ENCODE measurements around the gene SLC39A13.

The SLC39A13 gene

DNA sequence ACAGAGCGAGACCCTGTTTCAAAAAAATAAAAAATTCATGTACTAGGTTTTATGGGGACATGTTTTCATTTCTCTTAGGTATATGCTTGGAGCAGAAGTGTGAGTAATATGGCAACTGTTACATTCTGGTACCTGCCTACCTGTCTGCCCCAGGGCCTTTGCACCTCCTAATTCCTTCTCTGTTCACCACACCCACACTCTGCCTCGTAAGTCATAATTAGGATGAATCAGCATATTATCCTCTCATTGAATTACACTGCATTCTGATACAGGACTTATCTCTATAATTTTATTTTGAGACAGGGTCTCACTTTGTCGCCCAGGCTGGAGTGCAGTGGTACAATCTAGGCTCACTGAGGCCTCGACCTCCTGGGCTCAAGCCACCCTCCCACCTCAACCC is 43.6 kb downstream of the SLC39A13 start:
- no peak for TF ChIP-seq POLR2AphosphoS5 (IDR thresholded peaks at IDR 0.05; ENCODE audit: low read depth, low read length)
- TF ChIP-seq, protein P1, sequence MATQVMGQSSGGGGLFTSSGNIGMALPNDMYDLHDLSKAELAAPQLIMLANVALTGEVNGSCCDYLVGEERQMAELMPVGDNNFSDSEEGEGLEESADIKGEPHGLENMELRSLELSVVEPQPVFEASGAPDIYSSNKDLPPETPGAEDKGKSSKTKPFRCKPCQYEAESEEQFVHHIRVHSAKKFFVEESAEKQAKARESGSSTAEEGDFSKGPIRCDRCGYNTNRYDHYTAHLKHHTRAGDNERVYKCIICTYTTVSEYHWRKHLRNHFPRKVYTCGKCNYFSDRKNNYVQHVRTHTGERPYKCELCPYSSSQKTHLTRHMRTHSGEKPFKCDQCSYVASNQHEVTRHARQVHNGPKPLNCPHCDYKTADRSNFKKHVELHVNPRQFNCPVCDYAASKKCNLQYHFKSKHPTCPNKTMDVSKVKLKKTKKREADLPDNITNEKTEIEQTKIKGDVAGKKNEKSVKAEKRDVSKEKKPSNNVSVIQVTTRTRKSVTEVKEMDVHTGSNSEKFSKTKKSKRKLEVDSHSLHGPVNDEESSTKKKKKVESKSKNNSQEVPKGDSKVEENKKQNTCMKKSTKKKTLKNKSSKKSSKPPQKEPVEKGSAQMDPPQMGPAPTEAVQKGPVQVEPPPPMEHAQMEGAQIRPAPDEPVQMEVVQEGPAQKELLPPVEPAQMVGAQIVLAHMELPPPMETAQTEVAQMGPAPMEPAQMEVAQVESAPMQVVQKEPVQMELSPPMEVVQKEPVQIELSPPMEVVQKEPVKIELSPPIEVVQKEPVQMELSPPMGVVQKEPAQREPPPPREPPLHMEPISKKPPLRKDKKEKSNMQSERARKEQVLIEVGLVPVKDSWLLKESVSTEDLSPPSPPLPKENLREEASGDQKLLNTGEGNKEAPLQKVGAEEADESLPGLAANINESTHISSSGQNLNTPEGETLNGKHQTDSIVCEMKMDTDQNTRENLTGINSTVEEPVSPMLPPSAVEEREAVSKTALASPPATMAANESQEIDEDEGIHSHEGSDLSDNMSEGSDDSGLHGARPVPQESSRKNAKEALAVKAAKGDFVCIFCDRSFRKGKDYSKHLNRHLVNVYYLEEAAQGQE (IDR thresholded peaks at IDR 0.05; ENCODE audit: insufficient read depth in 1 of 2, low read depth in 2 of 2, low read length in 2 of 2): no peak
- no peak for TF ChIP-seq TAF1 (IDR thresholded peaks at IDR 0.05; ENCODE audit: borderline replicate concordance, insufficient read depth, low read length)
- TF ChIP-seq SIN3A (IDR thresholded peaks at IDR 0.05; ENCODE audit: borderline replicate concordance, insufficient read depth, low read length): no peak
- TF ChIP-seq FOXP2 (optimal IDR thresholded peaks at IDR 0.05; ENCODE audit: borderline replicate concordance, extremely low read depth, extremely low read length, insufficient read depth): no peak

DNA sequence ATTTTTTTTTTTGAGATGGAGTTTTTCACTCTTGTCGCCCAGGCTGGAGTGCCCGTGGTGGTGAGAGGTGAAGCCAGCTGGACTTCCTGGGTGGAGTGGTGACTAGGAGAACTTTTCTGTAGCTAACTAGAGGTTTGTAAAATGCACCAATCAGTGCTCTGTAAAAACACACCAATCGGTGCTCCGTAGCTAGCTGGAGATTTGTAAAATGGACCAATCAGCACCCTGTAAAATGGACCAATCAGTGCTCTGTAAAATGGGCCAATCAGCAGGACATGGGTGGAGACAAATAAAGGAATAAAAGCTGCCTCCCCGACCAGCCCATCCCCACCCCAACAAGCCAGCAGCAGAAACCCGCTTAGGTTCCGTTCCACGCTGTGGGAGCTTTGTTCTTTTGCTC is 45.0 kb downstream of the SLC39A13 start:
- no peak for TF ChIP-seq TAF1 (IDR thresholded peaks at IDR 0.05; ENCODE audit: borderline replicate concordance, insufficient read depth, low read length)
- TF ChIP-seq, protein P1 (IDR thresholded peaks at IDR 0.05; ENCODE audit: insufficient read depth in 1 of 2, low read depth in 2 of 2, low read length in 2 of 2): no peak
- TF ChIP-seq POLR2AphosphoS5 (IDR thresholded peaks at IDR 0.05; ENCODE audit: low read depth, low read length): no peak
- TF ChIP-seq SIN3A (IDR thresholded peaks at IDR 0.05; ENCODE audit: borderline replicate concordance, insufficient read depth, low read length): no peak
- TF ChIP-seq FOXP2 (optimal IDR thresholded peaks at IDR 0.05; ENCODE audit: borderline replicate concordance, extremely low read depth, extremely low read length, insufficient read depth): no peak

DNA sequence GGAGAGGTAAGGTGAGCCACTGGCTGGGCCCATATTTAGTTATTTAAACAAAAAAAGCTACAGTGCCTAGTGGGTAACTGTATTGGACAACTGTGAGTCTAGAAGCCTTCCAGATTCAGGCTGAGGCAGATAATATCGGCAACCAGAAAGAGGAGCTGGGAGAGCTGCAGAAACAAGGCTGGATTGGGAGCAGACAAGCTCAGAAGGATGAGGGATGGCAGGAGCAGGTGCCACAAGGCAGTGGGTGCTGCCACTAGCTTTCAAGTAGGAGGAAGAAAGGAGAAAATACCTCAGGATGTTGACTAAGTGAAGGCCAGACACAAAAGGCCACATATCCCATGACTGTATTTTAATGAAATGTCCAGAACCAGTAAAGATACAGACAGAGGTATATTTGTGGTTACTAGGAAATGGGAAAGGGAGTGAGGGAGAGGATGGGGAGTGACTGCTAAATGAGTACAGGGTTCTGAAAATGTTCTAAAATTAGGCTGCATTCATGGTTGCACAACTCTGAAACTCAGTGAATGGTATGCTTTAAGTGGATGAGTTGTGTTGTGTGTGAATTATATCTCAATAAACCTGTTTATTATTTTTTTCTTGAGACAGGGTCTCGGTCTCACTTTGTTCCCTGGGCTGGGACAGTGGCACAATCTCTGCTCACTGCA is 52.3 kb downstream of the SLC39A13 start:
- TF ChIP-seq SIN3A (IDR thresholded peaks at IDR 0.05; ENCODE audit: borderline replicate concordance, insufficient read depth, low read length): no peak

DNA sequence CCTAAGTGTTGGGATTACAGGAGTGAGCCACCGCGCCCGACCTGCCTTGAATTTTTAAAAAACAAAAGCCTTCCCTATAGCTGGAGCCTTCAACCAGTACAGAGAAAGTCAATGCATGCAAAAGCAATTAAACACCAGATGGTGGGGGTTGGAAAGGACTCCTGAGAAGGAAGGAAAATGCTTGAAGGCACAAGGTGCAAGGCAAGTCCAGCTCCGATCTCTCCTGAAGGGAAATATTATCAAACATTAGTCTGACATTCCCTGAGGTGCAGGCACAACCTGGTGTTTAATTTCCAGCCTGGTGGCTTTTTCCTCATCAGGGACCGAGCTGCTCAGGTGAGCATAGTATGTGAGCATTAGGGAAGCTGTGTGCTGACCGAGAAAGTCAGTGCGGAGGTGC is 53.5 kb downstream of the SLC39A13 start:
- TF ChIP-seq POLR2AphosphoS5 (IDR thresholded peaks at IDR 0.05; ENCODE audit: low read depth, low read length) (no peak), SIN3A (IDR thresholded peaks at IDR 0.05; ENCODE audit: borderline replicate concordance, insufficient read depth, low read length) (no peak), TAF1 (IDR thresholded peaks at IDR 0.05; ENCODE audit: borderline replicate concordance, insufficient read depth, low read length) (no peak), FOXP2 (optimal IDR thresholded peaks at IDR 0.05; ENCODE audit: borderline replicate concordance, extremely low read depth, extremely low read length, insufficient read depth) (no peak)
- TF ChIP-seq, protein P1 (IDR thresholded peaks at IDR 0.05; ENCODE audit: insufficient read depth in 1 of 2, low read depth in 2 of 2, low read length in 2 of 2): no peak

DNA sequence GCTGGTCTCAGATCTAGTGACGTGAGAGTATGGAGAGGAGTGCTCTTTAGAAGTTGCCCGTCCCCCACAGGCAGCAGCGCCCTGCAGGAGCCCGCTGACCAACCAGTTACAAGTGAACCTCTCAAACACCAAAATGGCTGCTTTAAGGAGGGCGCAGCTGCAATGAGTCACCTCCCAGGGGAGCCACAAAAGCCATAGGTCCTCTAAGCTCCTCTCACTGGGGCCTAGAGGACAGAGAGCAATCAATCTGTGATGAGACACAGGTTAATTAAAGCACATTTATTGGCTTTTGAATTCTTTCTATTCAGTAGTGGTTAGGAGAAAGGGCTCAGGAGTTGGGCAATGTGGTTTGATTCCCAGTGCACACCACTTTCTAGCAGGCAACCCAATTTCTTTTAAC is 56.1 kb downstream of the SLC39A13 start:
- TF ChIP-seq, protein P1 (IDR thresholded peaks at IDR 0.05; ENCODE audit: insufficient read depth in 1 of 2, low read depth in 2 of 2, low read length in 2 of 2): no peak
- no peak for TF ChIP-seq SIN3A (IDR thresholded peaks at IDR 0.05; ENCODE audit: borderline replicate concordance, insufficient read depth, low read length)

Data from PFSK-1 (cell line).